Endometrium (tissue), 2 donors: ENCODE results near the gene TMEM181.
"Not testable (repeated sequence)": the region's sequence is repeated elsewhere in the genome, so short reads cannot be mapped to it uniquely, and the experiment has no call there.

Experiments used
- FAIRE-seq: peaks from 2 replicates; lab custom pipeline; 2012; peaks lifted over from hg19 to GRCh38; lab: Jason Lieb, UNC
- donor health status: control.
- donor health status: control.

Gene TMEM181

DNA sequence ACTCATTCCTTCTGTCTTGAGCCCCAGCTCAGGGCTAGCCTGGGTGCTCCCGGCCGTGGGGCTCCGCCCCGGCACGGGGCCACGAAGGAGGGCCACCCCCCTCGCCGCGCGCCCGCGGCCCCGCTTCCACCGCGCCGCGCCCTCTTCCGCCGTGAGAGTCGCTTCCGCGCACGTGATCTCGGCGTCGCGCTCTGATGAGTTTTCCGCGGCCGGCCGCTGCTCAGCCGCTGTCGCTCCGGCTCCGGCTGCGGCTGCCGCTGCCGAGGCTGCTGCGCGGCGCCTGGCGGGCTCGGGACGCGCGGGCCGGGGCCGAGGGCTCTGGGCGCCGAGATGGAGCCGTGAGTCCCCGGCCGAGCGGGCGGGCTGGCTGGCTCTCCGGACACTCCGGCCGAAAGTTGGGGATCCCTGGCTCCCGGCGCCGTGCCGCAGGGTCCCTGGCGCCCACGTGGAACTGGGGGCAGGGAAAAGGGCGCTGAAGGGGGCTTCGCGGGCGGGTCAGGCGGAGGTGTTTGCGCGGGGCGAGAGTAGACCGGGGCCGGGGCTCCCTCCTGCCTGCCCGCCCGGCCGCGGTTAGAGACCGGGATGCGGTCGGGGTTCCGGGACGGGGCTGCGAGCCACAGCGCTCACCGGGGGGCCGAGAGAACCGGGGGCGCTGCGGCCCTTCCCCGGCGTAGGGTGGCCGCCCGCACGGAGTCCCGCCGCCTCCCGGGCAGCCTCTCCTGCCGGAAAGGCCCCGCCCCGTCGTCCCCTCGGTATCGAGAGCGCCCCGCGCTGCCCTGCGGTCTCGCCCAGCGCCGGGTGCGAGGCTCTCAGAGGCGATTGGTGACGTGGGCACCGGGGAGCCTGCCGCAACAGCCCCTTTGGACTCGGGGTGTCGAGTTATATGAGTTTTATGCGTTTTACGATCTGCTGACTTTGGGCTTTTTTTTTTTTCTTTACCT, at the start of gene TMEM181:
Gene TMEM181, plus strand, starts transcription at position 197 of the 941 bp plus-strand sequence. Its CDS starts 134 bp downstream, at position 331.
- FAIRE-seq: no peak

DNA sequence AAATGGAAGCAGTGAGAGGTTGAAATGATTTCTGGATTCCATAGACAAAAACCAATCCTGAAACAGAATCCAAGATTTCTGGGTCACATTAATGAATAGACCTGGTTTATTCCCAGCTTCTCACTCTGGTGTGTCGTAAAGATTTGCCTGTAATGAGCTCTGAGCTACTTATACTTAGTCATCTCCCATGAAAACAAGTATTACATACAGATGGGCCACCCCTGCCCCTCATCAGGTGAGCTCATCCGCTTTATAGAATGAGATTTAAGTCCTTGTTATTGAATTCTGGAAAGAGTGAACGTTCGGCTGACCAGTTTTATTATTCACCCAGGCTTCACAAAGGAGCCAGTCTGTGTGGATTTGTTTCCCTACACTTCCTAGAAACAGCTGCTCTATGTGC, 47.1 kb upstream of the TMEM181 start:
- no peak for FAIRE-seq

- FAIRE-seq: no peak
Measured at GRCh38 chr6:158514176-158514575, 45.7 kb upstream of the TMEM181 start.

DNA sequence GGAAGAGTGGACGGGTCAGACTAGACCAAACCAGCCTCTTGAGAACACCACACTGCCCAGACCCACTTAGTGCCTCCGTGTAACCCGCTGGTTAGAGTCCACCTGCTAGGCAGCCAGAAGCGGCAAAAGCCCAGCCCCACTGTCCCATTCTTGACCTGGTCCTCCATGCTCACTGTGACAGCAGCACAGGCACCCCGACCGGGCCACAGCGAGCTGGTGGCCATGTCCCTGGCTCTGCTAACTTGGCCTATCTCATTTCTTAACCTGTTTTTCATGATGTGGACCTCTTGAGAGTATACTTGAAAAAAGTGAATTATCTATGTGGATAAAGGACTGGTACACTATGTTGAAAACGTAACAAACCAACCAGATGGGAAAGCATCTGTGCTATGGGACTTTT, 44.9 kb upstream of the TMEM181 start:
- FAIRE-seq: no peak

DNA sequence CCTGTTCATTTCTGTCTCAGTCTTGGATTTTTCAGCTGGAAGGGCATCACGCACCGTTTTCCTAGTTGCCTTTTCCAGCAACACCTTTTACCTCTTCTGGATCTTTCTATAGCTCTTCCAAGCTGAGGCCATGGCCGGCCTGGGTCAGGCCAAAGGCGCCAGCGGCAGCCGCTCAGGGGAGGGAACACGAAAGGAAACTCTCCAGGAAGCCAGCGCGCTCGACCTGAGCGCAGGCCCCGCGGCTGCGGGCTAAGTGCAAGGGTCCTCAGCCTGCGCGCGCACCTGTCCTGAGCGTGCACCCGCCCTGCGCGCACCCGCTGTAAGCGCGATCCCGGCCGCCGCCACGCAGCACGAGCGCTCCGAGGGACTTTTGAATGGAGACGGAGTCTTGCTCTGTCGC, 43.8 kb upstream of the TMEM181 start:
- FAIRE-seq: no peak

GRCh38 chr6:158517038-158517437, 42.9 kb upstream of the TMEM181 start:
- FAIRE-seq: no peak

GRCh38 chr6:158517581-158517980, 42.3 kb upstream of the TMEM181 start:
- no peak for FAIRE-seq

DNA sequence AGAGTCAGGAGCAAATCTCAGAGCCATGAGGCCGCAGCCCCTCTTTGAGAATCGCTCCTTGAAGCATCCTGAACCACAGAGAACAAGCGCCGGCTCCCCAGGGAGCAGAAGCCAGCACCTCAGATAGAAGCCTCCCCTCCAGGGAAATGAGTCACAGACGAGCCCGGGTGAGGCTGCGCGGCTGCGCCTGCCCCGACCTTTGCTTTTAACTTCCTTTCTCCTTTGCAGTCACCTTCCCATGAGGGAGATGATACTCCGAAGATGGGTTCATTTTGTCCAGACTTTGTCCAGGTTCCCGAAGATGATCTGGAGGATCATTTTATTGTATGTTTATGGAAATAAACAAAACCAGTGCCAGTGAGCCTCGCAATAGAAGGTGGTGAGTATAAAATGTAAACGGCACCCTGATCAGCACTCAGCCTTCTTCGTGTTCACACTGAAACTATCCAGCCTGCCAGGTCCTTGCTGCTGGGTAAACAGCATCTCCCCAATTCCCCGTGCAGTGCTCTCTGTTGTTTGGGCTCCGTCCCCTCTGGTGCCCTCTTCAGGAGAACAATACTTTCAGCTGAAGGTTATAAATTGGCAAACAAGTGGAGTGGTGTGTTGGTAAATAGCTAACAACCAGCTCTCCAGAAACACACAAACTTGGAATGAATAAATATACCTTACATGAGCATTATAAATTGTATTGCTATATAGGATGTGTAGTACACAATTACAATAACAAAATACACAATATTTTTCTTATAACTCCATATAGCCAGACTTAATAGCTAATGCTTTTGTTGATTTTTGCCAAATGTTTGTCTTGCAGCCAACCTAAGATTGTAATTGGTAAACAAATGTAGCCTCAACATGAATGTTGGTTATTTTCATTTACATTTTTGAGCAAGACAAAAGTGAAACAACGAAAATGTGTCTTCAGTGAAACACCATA, 41.4 kb upstream of the TMEM181 start:
- FAIRE-seq: peak; percentile 64

DNA sequence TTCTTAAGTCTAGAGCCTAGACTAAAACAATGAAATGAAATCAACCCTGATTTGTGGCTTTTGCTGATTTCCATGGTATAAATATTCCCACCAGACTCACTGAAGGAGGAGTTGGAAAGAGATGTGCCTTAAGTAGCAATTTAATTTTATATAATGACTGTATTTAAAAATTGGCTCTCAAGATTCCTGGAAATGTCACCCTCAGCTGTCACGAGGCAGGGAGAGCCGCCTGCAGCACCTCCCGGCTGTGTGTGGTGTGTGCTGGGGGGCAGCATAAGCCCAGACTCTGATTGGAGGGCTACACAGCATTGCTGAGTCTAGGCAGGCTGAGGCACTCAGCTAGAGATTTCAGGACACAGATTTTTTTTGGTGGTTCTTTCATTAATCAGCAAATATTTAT, 40.6 kb upstream of the TMEM181 start:
- no peak for FAIRE-seq

GRCh38 chr6:158519761-158520160, 40.1 kb upstream of the TMEM181 start:
- FAIRE-seq: no peak

DNA sequence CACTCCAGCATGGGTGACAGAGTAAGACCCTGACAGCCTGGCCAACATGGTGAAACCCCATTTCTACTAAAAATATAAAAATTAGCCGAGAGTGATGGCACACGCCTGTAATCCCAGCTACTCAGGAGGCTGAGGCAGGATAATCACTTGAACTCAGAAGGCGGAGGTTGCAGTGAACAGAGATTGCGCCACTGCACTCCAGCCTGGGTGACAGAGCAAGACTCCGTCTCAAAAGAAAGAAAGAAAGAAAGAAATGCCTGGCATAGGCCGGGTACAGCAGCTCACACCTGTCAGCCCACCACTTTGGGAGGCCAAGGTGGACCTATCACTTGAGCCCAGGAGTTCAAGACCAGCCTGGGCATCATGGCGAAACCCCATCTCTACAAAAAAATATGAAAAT, 38.9 kb upstream of the TMEM181 start:
- not testable (repeated sequence) for FAIRE-seq

DNA sequence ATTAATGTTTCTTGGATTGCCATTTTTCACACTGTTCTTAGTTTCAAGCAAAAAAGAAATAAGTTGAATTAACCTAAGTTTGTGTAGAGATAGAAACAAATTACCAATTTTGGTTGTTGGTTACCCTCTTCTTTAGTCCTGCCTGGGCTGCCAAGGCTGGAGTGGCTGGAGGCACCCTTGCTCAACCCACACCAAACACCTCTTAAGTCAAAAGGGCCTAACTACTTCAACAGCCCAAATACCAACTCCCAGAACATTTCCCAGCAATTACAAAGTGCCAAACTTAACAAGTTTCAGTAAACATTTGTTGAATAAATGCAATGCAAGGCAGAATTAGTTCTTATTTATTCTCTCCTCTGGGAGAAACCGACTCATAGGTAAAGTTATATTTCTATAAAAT, 38.1 kb upstream of the TMEM181 start:
- FAIRE-seq: no peak

DNA sequence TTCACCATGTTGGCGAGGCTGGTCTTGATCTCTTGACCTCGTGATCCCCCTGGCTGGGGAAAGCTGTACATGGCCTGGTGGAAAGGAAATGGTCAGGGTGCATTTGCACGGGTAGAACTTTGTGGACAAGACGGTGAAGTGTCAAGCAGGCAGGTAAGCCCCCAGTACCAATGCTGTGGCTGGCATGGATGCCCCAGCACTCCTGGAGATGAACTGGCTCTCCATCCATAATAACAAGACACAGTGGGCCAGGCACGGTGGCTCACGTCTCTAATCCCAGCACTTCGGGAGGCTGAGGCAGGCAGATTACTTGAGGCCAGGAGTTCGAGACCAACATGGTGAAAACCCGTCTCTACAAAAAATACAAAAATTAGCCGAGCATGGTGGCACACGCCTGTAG, 37.3 kb upstream of the TMEM181 start:
- no peak for FAIRE-seq

- FAIRE-seq: no peak
Measured at GRCh38 chr6:158524311-158524710, 35.6 kb upstream of the TMEM181 start.

- FAIRE-seq: not testable (repeated sequence)
Measured at GRCh38 chr6:158527858-158528257, 32.0 kb upstream of the TMEM181 start.

GRCh38 chr6:158528826-158529225, 31.1 kb upstream of the TMEM181 start:
- FAIRE-seq: no peak

DNA sequence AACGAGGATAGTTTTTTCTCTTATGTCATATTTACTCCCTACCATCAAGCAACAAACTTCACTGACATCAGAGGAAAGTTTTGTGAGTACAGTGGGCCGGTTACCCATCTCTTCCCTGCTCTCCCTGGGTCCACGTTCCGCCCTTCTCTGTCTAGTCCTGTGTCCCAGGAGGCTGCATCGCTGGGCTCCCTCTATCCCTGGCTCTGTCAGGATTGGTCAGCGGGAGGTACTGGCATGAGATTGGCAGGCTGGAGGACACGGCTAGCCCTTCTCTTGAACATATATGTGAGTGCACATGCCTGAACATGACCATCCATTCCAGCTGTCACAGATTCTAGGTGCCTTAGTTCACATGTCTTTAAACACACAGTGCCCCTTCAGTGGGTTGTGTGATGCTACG, 30.3 kb upstream of the TMEM181 start:
- no peak for FAIRE-seq

DNA sequence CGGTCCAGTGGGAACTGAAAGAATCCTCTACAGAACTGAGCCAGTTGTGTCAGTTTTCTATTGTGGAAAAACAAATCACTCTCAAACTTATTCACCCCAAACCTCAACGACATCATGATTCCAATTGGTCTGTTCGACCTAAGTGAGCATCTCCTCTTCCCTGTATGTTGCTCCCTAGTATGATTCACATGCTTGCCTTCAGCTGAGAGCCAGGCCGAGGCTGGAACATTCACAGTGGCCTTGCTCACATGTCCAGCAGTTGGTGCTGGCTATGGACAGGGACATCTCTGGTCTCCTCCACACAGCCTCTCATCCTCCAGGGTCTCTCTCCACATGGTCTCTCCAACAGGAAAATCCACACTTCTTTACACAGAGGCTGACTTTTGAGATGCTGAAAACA, 28.3 kb upstream of the TMEM181 start:
- FAIRE-seq: no peak

DNA sequence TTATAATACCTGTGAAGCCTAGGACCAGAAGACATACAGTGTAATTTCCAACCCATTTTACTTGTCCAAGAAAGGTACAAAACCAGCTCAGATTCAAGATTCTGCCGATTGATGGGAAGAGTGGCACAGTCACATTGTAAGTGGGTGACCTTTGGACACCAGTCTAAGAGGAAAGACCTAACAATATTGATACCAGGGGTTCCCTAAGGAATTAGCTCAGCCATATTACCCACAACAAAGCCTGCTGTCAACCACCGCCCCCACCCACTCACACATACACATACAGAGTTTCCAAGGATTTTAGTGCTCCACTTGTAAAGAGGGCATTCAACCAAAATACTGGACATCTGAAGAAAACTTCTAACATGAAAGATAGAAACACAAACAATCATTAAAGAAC, 27.9 kb upstream of the TMEM181 start:
- FAIRE-seq: no peak

- FAIRE-seq: peak; percentile 63
Measured at GRCh38 chr6:158536084-158536890, 23.6 kb upstream of the TMEM181 start.

DNA sequence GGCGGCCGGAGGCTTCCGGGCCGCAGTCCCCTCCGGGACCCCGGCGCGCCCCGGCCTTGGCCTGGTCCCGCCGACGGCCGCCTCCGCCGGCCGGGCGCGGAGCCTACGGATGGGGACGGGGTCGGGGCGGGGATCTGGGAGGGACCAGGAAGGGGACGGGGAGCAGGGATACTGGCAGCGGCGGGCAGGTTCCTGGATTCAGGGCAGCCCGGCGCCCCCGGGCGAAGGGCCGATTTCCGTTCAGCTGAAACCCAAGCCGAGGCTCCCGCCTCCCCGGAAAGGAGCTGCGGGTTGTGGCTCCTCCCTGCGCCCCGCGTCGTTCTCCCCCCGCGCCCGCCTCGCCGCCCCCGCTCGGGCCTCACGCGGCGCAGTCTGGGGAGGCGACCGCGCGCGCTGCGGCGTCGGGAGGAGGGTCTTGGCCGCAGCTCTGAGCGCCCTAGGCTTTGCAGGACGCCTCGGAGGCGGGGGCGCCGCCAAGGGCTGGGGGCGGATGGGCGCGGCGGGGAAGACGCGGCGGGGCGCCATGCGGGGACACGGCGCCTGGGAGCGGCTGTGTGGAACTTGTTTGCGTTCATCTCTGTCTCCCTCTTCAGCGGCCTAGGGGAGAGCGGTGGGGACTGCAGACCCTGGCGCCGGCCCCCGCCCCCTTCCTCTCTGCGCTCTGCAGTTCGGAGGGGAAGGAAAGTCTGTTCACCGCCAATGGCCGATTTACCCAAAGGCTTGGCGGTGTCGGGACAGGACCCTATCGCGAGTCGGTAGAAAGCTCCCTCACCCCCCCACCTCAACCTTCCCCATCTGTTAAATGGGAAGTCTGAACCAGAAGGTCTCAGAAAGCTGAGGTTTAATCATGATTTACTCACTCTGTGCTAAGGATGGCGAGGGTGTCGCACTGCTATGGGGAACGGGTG, 22.7 kb upstream of the TMEM181 start:
- no peak for FAIRE-seq
